Measurements from ENCODE around the gene RPS6KB2.

- TF ChIP-seq CTCF (IDR thresholded peaks at IDR 0.05; ENCODE audit: poor library complexity, severe bottlenecking) (no peak), POLR2AphosphoS5 (IDR thresholded peaks at IDR 0.05) (no peak), EZH2 (IDR thresholded peaks at IDR 0.05; ENCODE audit: borderline replicate concordance, insufficient read depth, low read length, poor library complexity, severe bottlenecking) (no peak), TAF1 (IDR thresholded peaks at IDR 0.05; ENCODE audit: low read depth) (no peak), RAD21 (conservative IDR thresholded peaks at IDR 0.05) (no peak), EP300 (conservative IDR thresholded peaks at IDR 0.05; ENCODE audit: poor library complexity, severe bottlenecking) (no peak), SMC3 (conservative IDR thresholded peaks at IDR 0.05; ENCODE audit: poor library complexity) (no peak)
These were observed 9.5 kb downstream of the RPS6KB2 start for GRCh38 chr11:67437809-67438157.
